AG09319 (cell line): ENCODE data around the gene OCEL1.

ENCODE experiments used
- DNase-seq: peaks from one replicate; pipeline ENCODE4 v3.0.0-alpha.2; 2010; ENCODE audit warnings: low read depth; ENCODE audit errors: extremely low read depth
- CTCF ChIP-seq: IDR thresholded peaks from 2 replicates; pipeline ENCODE4 v1.5.1; 2011; ENCODE audit warnings: low read depth, mild to moderate bottlenecking, inconsistent platforms, low read length, moderate library complexity

Gene OCEL1

GRCh38 chr19:17255150-17255621 is 29.2 kb downstream of the OCEL1 start:
- no peak for DNase-seq
- no peak for TF ChIP-seq CTCF

GRCh38 chr19:17256130-17256529 is 30.1 kb downstream of the OCEL1 start:
- no peak for DNase-seq
- TF ChIP-seq CTCF: no peak

- DNase-seq: no peak
- no peak for TF ChIP-seq CTCF
Measured at GRCh38 chr19:17259118-17259780, 33.2 kb downstream of the OCEL1 start.

GRCh38 chr19:17259934-17260333 is 33.9 kb downstream of the OCEL1 start:
- no peak for TF ChIP-seq CTCF
- DNase-seq: no peak

- no peak for DNase-seq
- TF ChIP-seq CTCF: peak; percentile 93
Measured at GRCh38 chr19:17260842-17261325, 34.9 kb downstream of the OCEL1 start.

- TF ChIP-seq CTCF: no peak
- no peak for DNase-seq
Measured at GRCh38 chr19:17262557-17262956, 36.5 kb downstream of the OCEL1 start.

GRCh38 chr19:17263712-17264640 is 38.0 kb downstream of the OCEL1 start:
- no peak for DNase-seq
- TF ChIP-seq CTCF: no peak
